ENCODE results near the gene HES4.
"Not testable (repeated sequence)": the region's sequence is repeated elsewhere in the genome, so short reads cannot be mapped to it uniquely, and the experiment has no call there.

HES4 gene

DNA sequence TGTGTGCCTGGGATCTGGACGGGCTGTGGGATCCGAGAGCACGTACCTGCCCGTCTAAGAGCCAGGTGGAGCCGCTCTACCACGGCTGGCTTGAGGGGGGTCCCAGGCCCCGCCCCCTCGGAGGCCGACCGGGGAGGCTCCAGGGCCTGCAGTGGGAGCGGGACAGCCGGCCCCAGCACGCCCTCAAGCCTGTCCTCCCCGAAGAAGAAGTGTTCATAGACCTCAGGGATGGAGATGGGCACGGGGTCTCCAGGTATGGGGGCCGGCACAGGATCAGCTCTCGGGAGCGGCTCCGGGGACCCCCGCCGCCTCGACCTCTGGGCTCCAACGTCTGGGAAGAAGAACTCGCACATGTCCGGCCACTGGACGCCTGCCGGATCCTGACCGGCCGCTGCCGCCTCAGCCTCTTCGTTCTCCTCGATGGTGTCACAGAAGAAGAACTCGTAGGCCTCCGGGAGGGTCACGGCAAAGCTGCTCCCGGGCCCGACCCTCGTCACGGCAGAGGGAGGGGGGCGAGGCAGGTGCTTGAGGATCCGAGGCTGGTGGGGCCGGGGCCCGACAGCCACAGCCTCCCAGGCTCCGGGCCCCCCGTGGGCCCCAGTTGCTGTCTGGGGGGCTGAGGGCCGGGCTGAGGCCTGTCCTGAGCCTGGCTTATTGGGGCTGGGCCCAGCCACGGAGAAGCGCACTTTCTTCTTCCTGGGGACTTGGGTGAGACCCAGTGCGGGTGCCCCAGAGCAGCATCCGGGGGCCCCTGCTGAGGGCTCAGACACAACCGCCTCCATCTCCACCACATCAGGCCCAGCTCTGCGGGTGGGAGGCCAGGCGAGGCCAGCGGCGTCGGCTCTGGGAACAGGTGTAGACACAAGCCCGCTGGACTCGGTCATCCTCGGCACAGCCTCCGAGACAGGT, 20.8 kb downstream of the HES4 start:
- no peak for DNase-seq

DNA sequence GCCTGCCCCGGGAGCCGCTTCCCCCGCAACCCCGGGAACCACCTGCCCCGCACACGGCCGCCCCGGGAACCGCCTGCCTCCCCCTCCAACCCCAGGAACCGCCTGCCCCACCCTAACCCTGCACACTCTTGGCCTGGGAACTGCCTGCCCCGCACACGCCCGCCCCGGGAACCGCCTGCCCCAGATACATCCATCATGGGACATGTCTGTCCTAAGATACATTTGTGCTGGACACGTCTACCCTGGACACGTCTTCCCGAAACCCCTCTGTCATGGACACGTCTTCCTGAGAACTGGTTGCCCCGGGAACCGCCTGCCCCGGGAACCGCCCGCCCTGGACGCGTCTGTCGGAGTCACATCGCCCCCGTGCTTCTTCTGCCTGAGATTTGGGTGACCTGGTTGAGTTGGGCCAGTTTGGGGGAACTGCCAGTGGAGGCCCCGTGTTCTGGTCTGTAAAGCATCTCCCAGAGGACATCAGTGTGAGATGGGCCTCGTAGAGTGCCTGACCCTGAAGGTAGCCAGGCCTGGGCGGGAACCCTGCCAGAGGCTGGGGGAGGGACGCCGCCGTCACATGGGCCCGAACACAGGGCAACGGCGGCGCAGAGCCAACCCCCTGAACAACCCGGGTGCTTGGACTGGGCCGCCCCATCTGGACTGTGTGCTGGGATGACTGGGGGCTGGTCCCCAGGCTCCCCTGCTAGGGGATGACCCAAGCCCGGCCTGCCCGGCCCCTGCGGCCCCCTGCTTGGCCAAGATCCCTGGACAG, 21.6 kb downstream of the HES4 start:
- DNase-seq = no peak

DNA sequence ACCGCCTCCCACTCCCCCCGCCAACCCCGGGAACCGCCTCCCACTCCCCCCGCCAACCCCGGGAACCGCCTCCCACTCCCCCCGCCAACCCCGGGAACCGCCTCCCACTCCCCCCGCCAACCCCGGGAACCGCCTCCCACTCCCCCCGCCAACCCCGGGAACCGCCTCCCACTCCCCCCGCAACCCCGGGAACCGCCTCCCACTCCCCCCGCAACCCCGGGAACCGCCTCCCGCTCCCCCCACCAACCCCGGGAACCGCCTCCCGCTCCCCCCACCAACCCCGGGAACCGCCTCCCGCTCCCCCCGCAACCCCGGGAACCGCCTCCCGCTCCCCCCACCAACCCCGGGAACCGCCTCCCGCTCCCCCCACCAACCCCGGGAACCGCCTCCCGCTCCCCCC, 23.1 kb downstream of the HES4 start:
- not testable (repeated sequence) for DNase-seq

DNA sequence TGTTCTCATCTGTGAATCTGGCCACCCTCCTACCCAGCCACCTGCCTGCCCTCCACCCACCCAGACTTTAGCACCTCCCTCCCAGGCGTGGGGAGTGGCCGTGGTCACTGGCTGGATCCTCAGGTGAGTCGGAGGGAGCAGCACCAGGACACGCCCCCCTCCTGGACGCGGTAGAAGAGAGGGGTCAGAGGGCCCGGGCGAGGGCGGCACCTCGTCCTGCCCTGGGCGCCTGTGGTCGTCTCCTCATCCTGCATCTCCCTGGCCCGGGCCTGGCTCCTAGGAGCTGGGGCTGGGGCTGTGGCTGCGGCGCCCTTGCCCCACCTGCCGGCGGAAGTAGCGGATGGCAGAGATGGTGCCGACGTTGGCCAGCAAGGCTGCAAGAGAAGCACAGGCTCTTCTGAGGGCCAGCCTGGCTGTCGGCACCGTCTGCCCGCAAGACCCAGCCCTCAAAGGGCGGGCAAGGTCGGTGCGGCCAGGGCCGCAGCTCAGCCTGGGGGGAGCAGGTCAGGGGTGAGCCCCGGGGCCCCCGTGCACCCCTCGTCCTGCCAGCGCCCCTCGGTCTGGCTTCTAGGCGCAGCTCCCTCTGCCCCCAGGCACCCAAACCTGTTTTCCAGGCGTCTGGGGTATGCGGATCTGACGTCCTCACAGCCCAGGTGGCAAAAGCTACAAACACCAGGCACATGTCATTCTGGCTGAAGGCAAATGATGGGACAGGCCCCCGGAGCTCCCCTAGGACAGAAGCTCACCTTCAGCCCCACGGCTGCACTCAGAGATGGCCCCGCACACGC, 23.8 kb downstream of the HES4 start:
- DNase-seq = peak; percentile 35

- DNase-seq = no peak
Measured at GRCh38 chr1:975365-975764, 24.5 kb downstream of the HES4 start.

GRCh38 chr1:974687-975328, 25.1 kb downstream of the HES4 start:
- DNase-seq = no peak

DNA sequence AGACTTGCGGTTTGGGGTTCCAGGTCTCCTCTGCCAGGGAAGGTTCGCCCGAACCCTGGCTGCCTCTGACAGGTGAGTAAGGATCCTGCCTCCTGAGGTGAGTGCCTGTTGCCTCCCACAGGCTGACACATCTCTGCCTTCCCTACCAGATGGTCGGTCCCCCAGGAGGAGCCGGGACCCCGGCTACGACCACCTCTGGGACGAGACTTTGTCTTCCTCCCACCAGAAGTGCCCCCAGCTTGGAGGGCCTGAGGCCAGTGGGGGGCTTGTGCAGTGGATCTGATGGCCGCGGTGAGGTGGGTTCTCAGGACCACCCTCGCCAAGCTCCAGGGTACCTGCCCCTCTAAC, 25.6 kb downstream of the HES4 start:
- no peak for DNase-seq

GRCh38 chr1:973459-974292, 26.2 kb downstream of the HES4 start:
- DNase-seq = no peak

- DNase-seq = no peak
Measured at GRCh38 chr1:972726-973458, 27.0 kb downstream of the HES4 start.

DNA sequence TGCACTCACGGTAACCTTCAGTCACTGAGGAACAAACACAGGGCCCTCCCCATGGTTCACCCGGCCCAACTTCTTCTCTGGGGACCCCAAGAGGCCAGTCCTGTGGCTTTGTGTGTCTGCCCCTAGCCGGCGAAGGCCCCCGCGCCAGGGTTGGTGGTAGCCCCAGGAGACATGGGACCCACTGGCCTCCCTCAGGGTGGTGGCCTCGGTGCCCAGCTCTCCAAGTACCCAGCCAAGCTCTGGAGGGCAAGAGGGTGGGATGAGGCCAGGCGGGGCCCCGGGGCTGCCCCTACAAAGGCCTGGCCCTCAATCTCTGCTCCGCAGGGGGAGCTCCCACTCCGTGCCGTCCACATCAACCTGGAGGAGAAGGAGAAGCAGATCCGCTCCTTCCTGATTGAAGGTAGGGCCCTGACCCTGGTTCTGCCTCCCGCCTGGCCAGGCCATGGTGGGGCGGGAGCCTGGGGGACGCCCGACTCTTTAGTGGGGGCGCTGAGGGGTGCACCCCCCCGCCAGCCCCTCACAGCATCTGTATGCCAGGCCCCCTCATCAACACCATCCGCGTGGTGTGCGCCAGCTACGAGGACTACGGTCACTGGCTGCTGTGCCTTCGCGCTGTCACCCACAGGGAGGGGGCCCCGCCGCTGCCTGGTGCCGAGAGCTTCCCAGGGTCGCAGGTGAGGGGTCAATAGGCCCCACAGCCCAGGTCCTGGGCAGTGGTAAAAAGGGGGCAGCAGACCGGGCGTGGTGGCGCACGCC, 28.0 kb downstream of the HES4 start:
- no peak for DNase-seq

- DNase-seq = no peak
Measured at GRCh38 chr1:970973-971730, 28.7 kb downstream of the HES4 start.

DNA sequence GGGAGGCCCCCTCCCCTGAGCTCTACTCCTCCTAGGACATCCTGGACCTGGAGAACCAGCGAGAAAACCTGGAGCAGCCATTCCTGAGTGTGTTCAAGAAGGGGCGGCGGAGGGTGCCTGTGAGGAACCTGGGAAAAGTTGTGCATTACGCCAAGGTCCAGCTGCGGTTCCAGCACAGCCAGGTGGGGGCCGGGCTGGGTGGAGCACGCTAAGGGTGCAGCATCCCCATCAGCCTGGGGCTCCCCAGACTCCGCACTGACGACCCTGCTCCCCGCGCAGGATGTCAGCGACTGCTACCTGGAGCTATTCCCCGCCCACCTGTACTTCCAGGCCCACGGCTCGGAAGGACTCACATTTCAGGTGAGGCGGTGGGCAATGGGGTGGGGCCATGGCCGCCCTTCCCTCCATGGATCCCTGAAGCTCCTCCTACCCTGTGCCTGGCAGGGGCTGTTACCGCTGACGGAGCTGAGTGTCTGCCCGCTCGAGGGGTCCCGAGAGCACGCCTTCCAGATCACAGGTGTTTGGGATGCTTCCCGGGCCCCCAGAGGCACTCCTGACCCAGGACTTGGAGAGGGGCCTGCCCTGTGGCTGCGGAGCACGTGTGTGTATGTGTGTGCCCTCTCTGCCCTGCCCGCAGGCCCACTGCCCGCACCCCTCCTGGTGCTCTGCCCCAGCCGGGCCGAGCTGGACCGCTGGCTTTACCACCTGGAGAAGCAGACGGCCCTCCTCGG, 29.5 kb downstream of the HES4 start:
- no peak for DNase-seq

DNA sequence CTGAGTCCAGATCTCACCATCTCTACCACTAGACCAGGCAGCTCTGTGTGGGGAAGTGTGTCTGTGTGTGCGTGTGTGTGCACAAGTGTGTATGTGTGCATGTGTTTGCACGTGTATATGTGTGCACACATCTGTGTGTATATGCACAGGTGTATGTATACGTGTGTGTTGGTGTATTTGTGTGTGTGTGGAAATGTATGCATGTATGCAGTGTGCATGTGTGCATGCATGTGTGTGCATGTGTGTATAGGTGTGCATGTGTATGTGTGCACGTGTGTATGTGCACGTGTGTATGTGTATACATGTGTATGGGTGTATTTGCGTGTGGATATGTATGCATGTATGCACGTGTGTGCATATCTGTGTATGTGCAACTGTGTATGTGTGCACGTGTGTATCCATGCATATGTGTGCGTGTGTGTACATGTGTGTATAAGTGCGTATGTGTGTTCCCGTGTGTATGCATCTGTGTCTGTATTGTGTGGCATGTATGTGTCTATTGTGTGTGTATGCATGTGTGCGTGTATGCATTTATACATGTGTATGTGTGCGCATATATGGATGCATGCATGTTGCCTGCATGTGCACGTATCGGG, 30.5 kb downstream of the HES4 start:
- no peak for DNase-seq

- no peak for DNase-seq
Measured at GRCh38 chr1:967466-968343, 32.2 kb downstream of the HES4 start.

- DNase-seq = no peak
Measured at GRCh38 chr1:966704-967300, 33.1 kb downstream of the HES4 start.

DNA sequence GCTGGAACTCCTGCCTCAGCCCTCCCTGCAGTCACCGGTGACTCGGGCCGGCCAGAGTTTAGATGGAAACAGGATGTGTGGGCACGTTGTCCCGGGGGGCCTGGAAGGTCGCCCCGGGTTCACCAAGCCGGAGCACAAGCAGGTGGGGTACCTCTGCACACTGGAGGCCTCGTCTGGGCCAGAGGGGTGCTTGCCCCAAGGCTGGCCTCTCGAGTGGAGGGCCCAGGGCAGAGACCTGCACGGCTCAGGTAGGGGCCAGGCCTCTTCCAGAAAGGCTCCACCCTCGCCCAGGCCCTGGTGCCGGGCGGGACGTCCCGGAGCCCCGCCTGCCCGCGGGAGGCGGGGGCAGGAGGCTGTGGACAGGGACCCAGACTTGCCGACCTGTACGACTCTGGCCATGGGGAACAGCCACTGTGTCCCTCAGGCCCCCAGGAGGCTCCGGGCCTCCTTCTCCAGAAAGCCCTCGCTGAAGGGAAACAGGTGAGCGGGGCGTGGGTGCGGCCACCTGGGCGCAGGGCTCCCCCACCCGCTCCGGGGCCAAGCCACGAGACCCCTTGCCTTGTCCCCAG, 33.7 kb downstream of the HES4 start, which contains the start of gene PLEKHN1:
TSS of gene PLEKHN1 (plus strand) at position 348 of the 569 bp plus-strand sequence. CDS start at position 398, 50 bp downstream.
- no peak for DNase-seq
